ENCODE measurements around the gene CTCFL. TPM values are rescaled to one million over a fixed set of nuclear protein-coding genes. Genes with fewer than 3 reads are reported as not detected.

CTCFL gene, protein sequence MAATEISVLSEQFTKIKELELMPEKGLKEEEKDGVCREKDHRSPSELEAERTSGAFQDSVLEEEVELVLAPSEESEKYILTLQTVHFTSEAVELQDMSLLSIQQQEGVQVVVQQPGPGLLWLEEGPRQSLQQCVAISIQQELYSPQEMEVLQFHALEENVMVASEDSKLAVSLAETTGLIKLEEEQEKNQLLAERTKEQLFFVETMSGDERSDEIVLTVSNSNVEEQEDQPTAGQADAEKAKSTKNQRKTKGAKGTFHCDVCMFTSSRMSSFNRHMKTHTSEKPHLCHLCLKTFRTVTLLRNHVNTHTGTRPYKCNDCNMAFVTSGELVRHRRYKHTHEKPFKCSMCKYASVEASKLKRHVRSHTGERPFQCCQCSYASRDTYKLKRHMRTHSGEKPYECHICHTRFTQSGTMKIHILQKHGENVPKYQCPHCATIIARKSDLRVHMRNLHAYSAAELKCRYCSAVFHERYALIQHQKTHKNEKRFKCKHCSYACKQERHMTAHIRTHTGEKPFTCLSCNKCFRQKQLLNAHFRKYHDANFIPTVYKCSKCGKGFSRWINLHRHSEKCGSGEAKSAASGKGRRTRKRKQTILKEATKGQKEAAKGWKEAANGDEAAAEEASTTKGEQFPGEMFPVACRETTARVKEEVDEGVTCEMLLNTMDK
- polyA plus RNA-seq (2013): not detected in 2 replicates

DNA sequence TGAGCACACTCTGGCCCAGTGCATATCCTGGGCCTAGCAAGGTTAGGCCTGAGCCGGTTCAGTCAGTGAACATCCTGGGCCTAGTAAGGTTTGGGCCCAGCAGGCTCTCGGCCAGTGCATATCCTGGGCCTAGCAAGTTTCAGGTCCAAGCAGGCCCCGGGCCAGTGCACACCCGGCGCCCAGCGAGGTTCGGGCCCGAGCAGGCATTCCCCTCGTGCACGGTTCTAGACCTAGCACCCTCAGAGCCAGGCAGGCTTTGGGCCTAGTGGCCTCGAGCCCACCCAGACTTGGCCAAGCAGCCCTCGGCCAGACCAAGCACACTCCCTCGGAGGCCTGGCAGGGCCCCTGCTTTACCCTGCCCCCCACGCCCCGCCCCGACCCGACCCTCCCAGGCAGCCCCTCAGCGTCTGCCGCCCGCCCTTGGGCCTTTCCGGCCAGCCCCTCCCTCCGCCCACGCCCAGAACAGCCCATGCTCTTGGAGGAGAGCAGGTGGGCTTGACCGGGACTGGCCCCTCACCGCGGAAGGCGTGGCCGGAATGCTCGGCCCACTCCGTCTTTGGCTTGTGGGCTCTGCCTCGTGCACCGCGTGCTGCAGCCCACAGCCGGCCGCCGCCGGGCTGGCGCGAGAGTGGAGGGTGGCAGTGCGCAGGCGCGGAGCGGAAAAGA, at the start of gene CTCFL:
CTCFL (minus strand) TSS at position 630 of the 666 bp plus-strand sequence. CDS start 935 bp downstream, outside the sequence.
- Histone ChIP-seq H3K4me1 (ENCODE audit: control insufficient read depth in 1 of 2, insufficient read depth in 2 of 2, low read length in 2 of 2) (no peaks in the 10 kb centered on the region), H3K79me2 (ENCODE audit: control insufficient read depth, insufficient read depth, low read length, poor library complexity) (no peaks in the 10 kb centered on the region), H3K4me3 (ENCODE audit: low read depth, low read length) (no peak within 1 kb of the TSS), H3K9ac (ENCODE audit: low read length) (no peak within 1 kb of the TSS), H4K8ac (ENCODE audit: low read depth, low read length) (no peak within 1 kb of the TSS), H3K27me3 (ENCODE audit: insufficient read depth, low read length) (no peaks in the 10 kb centered on the region), H3K4ac (ENCODE audit: low read depth, low read length) (no peak within 1 kb of the TSS), H2AK5ac (ENCODE audit: low read length) (no peak within 1 kb of the TSS), H2BK120ac (ENCODE audit: insufficient read depth, low read length, poor library complexity) (no peak within 1 kb of the TSS), H2BK5ac (ENCODE audit: low read depth, low read length, poor library complexity) (no peak within 1 kb of the TSS), H3K79me1 (ENCODE audit: low read length) (no peaks in the 10 kb centered on the region), H3K27ac (ENCODE audit: low read depth, low read length) (no peak within 1 kb of the TSS), H3K36me3 (ENCODE audit: control insufficient read depth in 1 of 2, insufficient read depth in 2 of 2, low read length in 2 of 2) (no peaks in the 10 kb centered on the region), H3K4me2 (ENCODE audit: low read length) (no peak within 1 kb of the TSS), H3K23ac (ENCODE audit: low read length) (no peak within 1 kb of the TSS), H3K14ac (ENCODE audit: low read length) (no peak within 1 kb of the TSS), H4K91ac (ENCODE audit: low read depth, low read length) (no peak within 1 kb of the TSS), H2AFZ (ENCODE audit: insufficient read depth, low read length, poor library complexity) (no peak within 1 kb of the TSS), H3K9me3 (ENCODE audit: insufficient read depth, low read depth, low read length) (no peaks in the 10 kb centered on the region), H3K18ac (ENCODE audit: low read length) (no peak within 1 kb of the TSS), H2BK12ac (ENCODE audit: low read length) (no peak within 1 kb of the TSS), H4K12ac (ENCODE audit: low read depth, low read length) (no peak within 1 kb of the TSS)
- DNase-seq: no peak
- WGBS (ENCODE audit: extremely low coverage, insufficient coverage, insufficient read length): no CpG with 5 or more reads among the region's 43 CpGs

DNA sequence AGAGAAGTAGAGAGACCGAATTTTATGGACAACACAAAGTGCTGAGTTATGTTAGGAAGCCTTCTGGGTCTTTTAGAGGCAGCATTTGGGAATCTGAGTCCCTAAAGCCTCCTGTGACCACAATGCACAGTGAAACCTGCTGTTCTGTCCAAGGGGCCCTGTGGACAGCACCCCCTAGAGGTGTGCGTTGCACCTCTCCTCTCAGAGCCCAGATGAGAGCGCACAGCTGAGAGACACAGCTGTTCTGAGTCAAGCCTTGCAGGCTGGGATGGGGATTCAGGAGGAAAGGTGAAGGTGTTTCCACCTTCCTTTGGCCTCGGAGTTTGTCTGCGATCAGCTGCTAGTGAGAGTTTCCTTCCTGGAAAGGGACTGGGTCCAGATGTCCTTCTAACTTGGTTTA, 49.0 kb upstream of the CTCFL start:
- WGBS (ENCODE audit: extremely low coverage, insufficient coverage, insufficient read length): no CpG with 5 or more reads among the region's 5 CpGs

DNA sequence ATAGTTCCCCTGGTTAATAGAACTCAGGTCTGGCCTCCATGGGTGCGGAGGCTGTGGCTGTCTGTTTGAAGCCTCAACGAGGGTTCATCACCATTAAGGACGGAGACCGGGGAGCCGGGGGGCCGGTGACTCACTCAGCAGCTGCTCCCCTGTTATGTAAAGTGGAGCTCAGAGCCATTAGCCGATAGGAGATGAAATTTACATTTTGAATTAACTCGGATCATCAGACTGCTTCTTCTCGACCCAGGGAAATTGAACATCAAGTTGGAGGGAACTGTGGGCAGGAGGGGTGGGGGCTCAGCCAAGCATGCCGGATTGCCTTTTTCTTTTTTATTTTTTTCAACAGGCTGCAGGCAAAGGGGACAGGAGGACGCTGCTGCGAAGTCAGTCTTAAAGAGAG, 48.3 kb upstream of the CTCFL start:
- H3K4me2 ChIP-seq (ENCODE audit: low read length): no peak overlapping the region
- no peaks in the 10 kb centered on the region for H3K9me3 ChIP-seq (ENCODE audit: insufficient read depth, low read depth, low read length)
- no peak overlapping the region for H2AK5ac ChIP-seq (ENCODE audit: low read length)
- H3K4me3 ChIP-seq (ENCODE audit: low read depth, low read length): no peak overlapping the region
- H4K12ac ChIP-seq (ENCODE audit: low read depth, low read length): no peak overlapping the region
- no peak overlapping the region for H3K14ac ChIP-seq (ENCODE audit: low read length)
- H4K91ac ChIP-seq (ENCODE audit: low read depth, low read length): no peak overlapping the region
- H3K18ac ChIP-seq (ENCODE audit: low read length): no peak overlapping the region
- H2BK5ac ChIP-seq (ENCODE audit: low read depth, low read length, poor library complexity): no peak overlapping the region
- no peak overlapping the region for H2BK12ac ChIP-seq (ENCODE audit: low read length)
- no peak overlapping the region for H3K4ac ChIP-seq (ENCODE audit: low read depth, low read length)
- H2AFZ ChIP-seq (ENCODE audit: insufficient read depth, low read length, poor library complexity): no peak overlapping the region
- no peak for DNase-seq
- H3K79me1 ChIP-seq (ENCODE audit: low read length): no peaks in the 10 kb centered on the region
- no peak overlapping the region for H3K27ac ChIP-seq (ENCODE audit: low read depth, low read length)
- no peak overlapping the region for H2BK120ac ChIP-seq (ENCODE audit: insufficient read depth, low read length, poor library complexity)
- no peaks in the 10 kb centered on the region for H3K36me3 ChIP-seq (ENCODE audit: control insufficient read depth in 1 of 2, insufficient read depth in 2 of 2, low read length in 2 of 2)
- no peaks in the 10 kb centered on the region for H3K79me2 ChIP-seq (ENCODE audit: control insufficient read depth, insufficient read depth, low read length, poor library complexity)
- H3K9ac ChIP-seq (ENCODE audit: low read length): no peak overlapping the region
- H3K23ac ChIP-seq (ENCODE audit: low read length): no peak overlapping the region
- H3K27me3 ChIP-seq (ENCODE audit: insufficient read depth, low read length): no peaks in the 10 kb centered on the region
- H3K4me1 ChIP-seq (ENCODE audit: control insufficient read depth in 1 of 2, insufficient read depth in 2 of 2, low read length in 2 of 2): no peaks in the 10 kb centered on the region
- WGBS (ENCODE audit: extremely low coverage, insufficient coverage, insufficient read length): no CpG with 5 or more reads among the region's 12 CpGs
- no peak overlapping the region for H4K8ac ChIP-seq (ENCODE audit: low read depth, low read length)

More for the DNA sequence above, 49.0 kb upstream of the CTCFL start:
- Histone ChIP-seq H3K79me1 (ENCODE audit: low read length) (no peaks in the 10 kb centered on the region), H4K8ac (ENCODE audit: low read depth, low read length) (no peak overlapping the region), H2AK5ac (ENCODE audit: low read length) (no peak overlapping the region), H3K4ac (ENCODE audit: low read depth, low read length) (no peak overlapping the region), H2AFZ (ENCODE audit: insufficient read depth, low read length, poor library complexity) (no peak overlapping the region), H4K12ac (ENCODE audit: low read depth, low read length) (no peak overlapping the region), H3K4me2 (ENCODE audit: low read length) (no peak overlapping the region), H3K14ac (ENCODE audit: low read length) (no peak overlapping the region), H3K36me3 (ENCODE audit: control insufficient read depth in 1 of 2, insufficient read depth in 2 of 2, low read length in 2 of 2) (no peaks in the 10 kb centered on the region), H3K27me3 (ENCODE audit: insufficient read depth, low read length) (no peaks in the 10 kb centered on the region), H3K9me3 (ENCODE audit: insufficient read depth, low read depth, low read length) (no peaks in the 10 kb centered on the region), H3K9ac (ENCODE audit: low read length) (no peak overlapping the region), H3K4me3 (ENCODE audit: low read depth, low read length) (no peak overlapping the region), H2BK5ac (ENCODE audit: low read depth, low read length, poor library complexity) (no peak overlapping the region), H3K4me1 (ENCODE audit: control insufficient read depth in 1 of 2, insufficient read depth in 2 of 2, low read length in 2 of 2) (no peaks in the 10 kb centered on the region), H3K18ac (ENCODE audit: low read length) (no peak overlapping the region), H3K79me2 (ENCODE audit: control insufficient read depth, insufficient read depth, low read length, poor library complexity) (no peaks in the 10 kb centered on the region), H3K27ac (ENCODE audit: low read depth, low read length) (no peak overlapping the region), H2BK12ac (ENCODE audit: low read length) (no peak overlapping the region), H4K91ac (ENCODE audit: low read depth, low read length) (no peak overlapping the region), H3K23ac (ENCODE audit: low read length) (no peak overlapping the region), H2BK120ac (ENCODE audit: insufficient read depth, low read length, poor library complexity) (no peak overlapping the region)
- DNase-seq: no peak

DNA sequence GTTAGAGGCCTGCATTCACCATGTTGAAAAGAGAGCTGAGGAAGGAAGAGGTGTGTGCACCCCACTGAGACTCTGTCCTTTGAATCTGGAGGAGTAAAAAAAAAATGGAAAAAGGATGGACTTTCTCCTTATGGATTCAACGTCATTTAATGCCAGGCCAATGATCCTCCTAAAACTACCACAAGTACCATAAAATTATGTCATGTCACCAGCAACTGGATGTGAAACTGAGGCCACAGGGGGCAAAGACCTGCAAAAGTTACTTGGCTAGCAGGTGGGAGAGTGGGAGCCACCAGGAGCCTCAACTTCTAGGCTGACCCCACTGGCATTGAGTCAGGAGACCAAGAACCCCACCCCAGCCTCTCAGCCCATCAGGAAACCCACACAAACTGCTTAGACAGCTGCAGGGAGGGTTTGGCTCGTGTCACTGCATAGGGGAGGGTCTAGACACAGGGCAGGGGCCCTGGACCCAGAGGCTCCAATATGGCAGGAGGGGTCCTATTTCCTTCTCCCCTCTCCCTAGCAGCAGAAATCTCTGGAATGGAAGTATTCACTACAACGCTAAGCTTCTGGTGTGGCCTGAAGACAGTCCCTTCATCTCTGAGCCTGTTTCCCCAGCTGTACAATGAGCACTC, 47.0 kb upstream of the CTCFL start:
- Histone ChIP-seq H4K12ac (ENCODE audit: low read depth, low read length) (no peak overlapping the region), H3K27ac (ENCODE audit: low read depth, low read length) (no peak overlapping the region), H2BK12ac (ENCODE audit: low read length) (no peak overlapping the region), H3K14ac (ENCODE audit: low read length) (no peak overlapping the region), H2BK120ac (ENCODE audit: insufficient read depth, low read length, poor library complexity) (no peak overlapping the region), H3K79me2 (ENCODE audit: control insufficient read depth, insufficient read depth, low read length, poor library complexity) (no peaks in the 10 kb centered on the region), H3K4me2 (ENCODE audit: low read length) (no peak overlapping the region), H4K8ac (ENCODE audit: low read depth, low read length) (no peak overlapping the region), H2AK5ac (ENCODE audit: low read length) (no peak overlapping the region), H3K18ac (ENCODE audit: low read length) (no peak overlapping the region), H2BK5ac (ENCODE audit: low read depth, low read length, poor library complexity) (no peak overlapping the region), H3K79me1 (ENCODE audit: low read length) (no peaks in the 10 kb centered on the region), H3K23ac (ENCODE audit: low read length) (no peak overlapping the region), H3K4me3 (ENCODE audit: low read depth, low read length) (no peak overlapping the region), H3K9ac (ENCODE audit: low read length) (no peak overlapping the region), H3K4me1 (ENCODE audit: control insufficient read depth in 1 of 2, insufficient read depth in 2 of 2, low read length in 2 of 2) (no peaks in the 10 kb centered on the region), H2AFZ (ENCODE audit: insufficient read depth, low read length, poor library complexity) (no peak overlapping the region), H3K4ac (ENCODE audit: low read depth, low read length) (no peak overlapping the region), H4K91ac (ENCODE audit: low read depth, low read length) (no peak overlapping the region), H3K9me3 (ENCODE audit: insufficient read depth, low read depth, low read length) (no peaks in the 10 kb centered on the region), H3K36me3 (ENCODE audit: control insufficient read depth in 1 of 2, insufficient read depth in 2 of 2, low read length in 2 of 2) (no peaks in the 10 kb centered on the region), H3K27me3 (ENCODE audit: insufficient read depth, low read length) (no peaks in the 10 kb centered on the region)
- no peak for DNase-seq
- no CpG with 5 or more reads among the region's 3 CpGs for WGBS (ENCODE audit: extremely low coverage, insufficient coverage, insufficient read length)

Data from trophoblast cell (in vitro differentiated cells and primary cell).